ENCODE data around the gene TTC34. TPM values are rescaled to one million over a fixed set of nuclear protein-coding genes. Genes with fewer than 3 reads are reported as not detected.

Gene TTC34
- total RNA-seq, 2 donors from 2014 or later, result 0.43 to 0.88 TPM

DNA sequence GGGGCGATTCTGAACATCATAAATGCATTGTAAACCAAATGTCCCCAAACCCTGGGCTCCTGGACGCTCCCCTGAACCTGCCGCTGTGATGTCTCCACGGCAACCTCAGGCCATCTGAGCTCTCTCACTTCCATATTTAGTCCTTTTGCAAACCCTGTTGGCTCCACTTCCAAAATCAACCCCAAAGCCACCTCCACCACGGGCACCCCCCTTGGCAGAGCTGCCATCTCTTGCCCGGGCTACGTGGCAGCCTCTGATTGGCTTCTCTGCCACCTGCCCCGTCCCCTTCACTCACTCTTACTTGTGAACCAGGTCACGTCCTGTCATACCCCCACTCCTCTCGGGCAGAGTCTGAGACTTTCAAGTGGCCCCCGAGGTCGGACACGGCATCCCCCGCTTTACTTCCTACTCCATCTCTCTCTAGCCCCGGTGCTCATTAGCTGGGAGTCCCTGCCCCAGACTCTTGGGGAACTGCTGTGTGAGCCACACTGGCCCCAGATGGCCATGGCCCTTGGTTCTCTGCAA, 199.1 kb downstream of the TTC34 start:
- Mint-ChIP-seq H3K27me3 (ENCODE audit: low read depth) (no peaks in the 10 kb centered on the region), H3K4me3 (no peak overlapping the region), H3K27ac (no peak overlapping the region), H3K4me1 (ENCODE audit: low read depth) (no peaks in the 10 kb centered on the region), H3K36me3 (ENCODE audit: insufficient read depth in 2 of 2) (no peaks in the 10 kb centered on the region), H3K9me3 (peaks cover 0 to 1% of the 10 kb centered on the region in 2 donors)
- ATAC-seq (replicated peaks in 1 of 2) (no peak), DNase-seq (no peak)

GRCh38 chr1:2601721-2602303, 199.7 kb downstream of the TTC34 start:
- Mint-ChIP-seq H3K4me3 (no peak overlapping the region), H3K27ac (no peak overlapping the region), H3K36me3 (ENCODE audit: insufficient read depth in 2 of 2) (no peaks in the 10 kb centered on the region), H3K4me1 (ENCODE audit: low read depth) (no peaks in the 10 kb centered on the region), H3K27me3 (ENCODE audit: low read depth) (no peaks in the 10 kb centered on the region), H3K9me3 (peaks cover 0 to 1% of the 10 kb centered on the region in 2 donors)
- ATAC-seq (replicated peaks in 1 of 2), result no peak
- no peak for DNase-seq

DNA sequence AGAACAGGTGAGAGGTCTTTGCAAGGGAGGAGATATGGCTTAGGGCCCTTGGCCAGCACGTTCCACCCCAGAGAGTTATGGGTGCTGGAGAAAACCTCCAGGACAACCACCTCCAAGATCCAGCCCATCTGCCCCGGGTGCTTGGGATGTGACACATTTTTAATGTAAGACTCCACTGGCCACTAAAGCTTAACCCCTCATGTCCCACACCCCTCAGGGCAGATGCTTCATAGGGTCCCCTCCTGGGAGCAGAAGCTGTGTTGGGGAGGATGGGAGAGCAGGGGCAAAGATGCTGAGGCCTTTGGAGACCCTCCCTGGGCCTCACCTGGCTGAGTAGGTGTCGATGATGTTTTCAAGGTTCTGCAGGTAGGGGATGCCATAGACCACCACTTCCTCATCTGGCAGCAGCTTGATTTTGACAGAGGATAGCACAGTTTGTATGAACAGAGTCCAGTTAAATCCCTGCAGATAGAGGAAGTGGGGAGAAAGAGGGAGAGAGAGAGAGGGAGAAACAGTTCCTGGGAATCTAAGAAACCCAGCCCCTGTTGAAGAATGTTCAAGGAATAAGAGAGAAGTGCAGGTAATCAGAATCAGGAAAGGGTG, 203.1 kb downstream of the TTC34 start:
- ATAC-seq (replicated peaks in 1 of 2), result no peak
- Mint-ChIP-seq H3K36me3 (ENCODE audit: insufficient read depth in 2 of 2) (no peaks in the 10 kb centered on the region), H3K9me3 (peaks cover 0 to 1% of the 10 kb centered on the region in 2 donors), H3K27me3 (ENCODE audit: low read depth) (no peaks in the 10 kb centered on the region), H3K4me1 (ENCODE audit: low read depth) (no peaks in the 10 kb centered on the region), H3K4me3 (no peak overlapping the region), H3K27ac (no peak overlapping the region)
- no peak for DNase-seq

GRCh38 chr1:2597441-2598328, 203.8 kb downstream of the TTC34 start:
- Mint-ChIP-seq H3K4me3 (no peak overlapping the region), H3K27ac (no peak overlapping the region), H3K9me3 (peaks cover 0 to 1% of the 10 kb centered on the region in 2 donors), H3K27me3 (ENCODE audit: low read depth) (no peaks in the 10 kb centered on the region), H3K4me1 (ENCODE audit: low read depth) (no peaks in the 10 kb centered on the region), H3K36me3 (ENCODE audit: insufficient read depth in 2 of 2) (no peaks in the 10 kb centered on the region)
- ATAC-seq (replicated peaks in 1 of 2) (no peak), DNase-seq (no peak)

DNA sequence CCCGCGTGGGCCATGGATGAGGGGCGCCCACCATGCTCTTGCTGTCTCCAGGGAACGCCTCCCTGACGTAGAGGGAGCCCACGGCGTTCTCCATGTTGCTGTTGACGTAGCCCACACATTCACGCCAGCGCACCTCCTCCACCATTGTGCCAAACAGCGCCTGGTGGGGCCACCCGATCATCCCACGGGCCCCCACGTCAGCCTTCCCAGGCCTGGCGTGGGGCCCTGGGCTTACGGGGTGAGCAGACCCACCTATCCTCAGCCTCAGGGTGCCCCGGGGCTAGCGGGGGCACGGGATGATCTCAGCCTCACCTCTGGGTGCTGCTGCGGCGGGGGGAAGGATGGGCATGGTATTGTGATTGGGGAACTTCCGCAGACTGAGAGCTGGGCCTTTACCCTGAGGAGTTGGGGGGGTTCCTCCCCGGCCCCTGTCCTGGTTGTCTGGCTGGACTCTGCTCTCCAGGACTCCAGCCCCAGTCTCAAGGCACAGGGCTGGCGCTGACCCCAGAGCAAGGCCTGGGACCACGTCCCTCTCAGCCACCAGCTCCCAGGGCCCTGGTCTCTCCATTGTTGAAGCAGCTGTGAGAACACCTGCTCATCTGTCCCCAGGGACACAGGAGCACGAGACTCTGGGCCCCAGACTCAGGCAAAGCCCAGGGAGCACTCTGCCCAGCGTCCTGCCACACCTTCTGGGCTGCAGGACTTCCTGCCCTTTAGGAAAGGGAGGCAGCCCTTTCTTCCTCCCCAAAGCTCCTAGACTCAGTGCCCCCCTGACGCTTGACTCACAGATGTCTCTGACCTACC, 204.8 kb downstream of the TTC34 start:
- Mint-ChIP-seq H3K27ac (no peak overlapping the region), H3K36me3 (ENCODE audit: insufficient read depth in 2 of 2) (no peaks in the 10 kb centered on the region), H3K4me1 (ENCODE audit: low read depth) (no peaks in the 10 kb centered on the region), H3K27me3 (ENCODE audit: low read depth) (no peaks in the 10 kb centered on the region), H3K4me3 (no peak overlapping the region), H3K9me3 (peaks cover 0 to 1% of the 10 kb centered on the region in 2 donors)
- DNase-seq, result no peak
- no peak for ATAC-seq (replicated peaks in 1 of 2)

- Mint-ChIP-seq H3K9me3 (peaks cover 0 to 1% of the 10 kb centered on the region in 2 donors), H3K4me3 (no peak overlapping the region), H3K4me1 (ENCODE audit: low read depth) (no peaks in the 10 kb centered on the region), H3K27ac (no peak overlapping the region), H3K27me3 (ENCODE audit: low read depth) (no peaks in the 10 kb centered on the region), H3K36me3 (ENCODE audit: insufficient read depth in 2 of 2) (no peaks in the 10 kb centered on the region)
- no peak for DNase-seq
- no peak for ATAC-seq (replicated peaks in 1 of 2)
Measured at GRCh38 chr1:2595812-2596529, 205.5 kb downstream of the TTC34 start.

- Mint-ChIP-seq H3K27me3 (ENCODE audit: low read depth) (no peaks in the 10 kb centered on the region), H3K27ac (no peak overlapping the region), H3K36me3 (ENCODE audit: insufficient read depth in 2 of 2) (no peaks in the 10 kb centered on the region), H3K9me3 (peaks cover 0 to 1% of the 10 kb centered on the region in 2 donors), H3K4me3 (no peak overlapping the region), H3K4me1 (ENCODE audit: low read depth) (no peaks in the 10 kb centered on the region)
- DNase-seq, result no peak
- ATAC-seq (replicated peaks in 1 of 2), result no peak
Measured at GRCh38 chr1:2595261-2595811, 206.2 kb downstream of the TTC34 start.

GRCh38 chr1:2594641-2595131, 206.8 kb downstream of the TTC34 start:
- H3K4me1 Mint-ChIP-seq (ENCODE audit: low read depth), result no peaks in the 10 kb centered on the region
- no peak for DNase-seq

GRCh38 chr1:2594001-2594640, 207.4 kb downstream of the TTC34 start:
- H3K36me3 Mint-ChIP-seq (ENCODE audit: insufficient read depth in 2 of 2), result no peaks in the 10 kb centered on the region
- H3K9me3 Mint-ChIP-seq, result peaks cover 0 to 1% of the 10 kb centered on the region in 2 donors
- ATAC-seq (replicated peaks in 1 of 2), result no peak
- DNase-seq, result no peak
- no peak overlapping the region for H3K27ac Mint-ChIP-seq
- no peak overlapping the region for H3K4me3 Mint-ChIP-seq
- no peaks in the 10 kb centered on the region for H3K27me3 Mint-ChIP-seq (ENCODE audit: low read depth)
- no peaks in the 10 kb centered on the region for H3K4me1 Mint-ChIP-seq (ENCODE audit: low read depth)

More at GRCh38 chr1:2594641-2595131, 206.8 kb downstream of the TTC34 start:
- peaks cover 0 to 1% of the 10 kb centered on the region in 2 donors for H3K9me3 Mint-ChIP-seq
- H3K36me3 Mint-ChIP-seq (ENCODE audit: insufficient read depth in 2 of 2), result no peaks in the 10 kb centered on the region
- no peak overlapping the region for H3K4me3 Mint-ChIP-seq
- no peak for ATAC-seq (replicated peaks in 1 of 2)
- H3K27ac Mint-ChIP-seq, result no peak overlapping the region
- H3K27me3 Mint-ChIP-seq (ENCODE audit: low read depth), result no peaks in the 10 kb centered on the region

DNA sequence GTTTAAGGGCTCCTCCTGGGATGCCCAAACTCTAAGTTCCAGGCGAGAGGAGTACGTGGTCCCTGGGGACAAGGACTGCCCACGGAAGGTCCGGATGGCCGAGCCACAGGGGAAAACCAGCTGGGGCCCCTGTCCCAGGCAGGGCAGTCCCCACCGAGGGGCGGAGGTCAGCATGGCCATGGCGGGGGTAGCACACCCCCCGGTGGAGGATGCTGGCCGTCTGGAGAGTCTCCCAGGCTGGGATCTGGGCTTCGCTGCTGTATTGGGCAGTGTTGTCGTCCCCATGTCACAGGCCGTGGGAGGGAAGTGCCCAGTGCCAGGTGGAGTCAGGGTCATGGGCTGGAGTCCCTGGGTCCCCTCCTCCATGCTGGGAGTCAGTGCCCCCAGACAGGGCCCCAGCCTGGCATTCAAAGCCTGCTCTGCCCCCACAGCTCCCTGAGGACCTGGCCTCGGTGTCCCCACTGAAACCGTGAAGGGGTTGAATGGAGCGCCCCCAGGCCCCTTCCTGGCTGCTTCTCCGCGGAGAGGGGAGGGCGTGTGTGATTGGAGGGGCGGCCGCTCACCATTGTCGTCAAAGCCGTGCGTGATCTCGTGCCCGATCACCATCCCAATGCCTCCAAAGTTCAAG, 208.1 kb downstream of the TTC34 start:
- no peak overlapping the region for H3K4me3 Mint-ChIP-seq
- ATAC-seq (replicated peaks in 1 of 2), result no peak
- no peak for DNase-seq
- no peaks in the 10 kb centered on the region for H3K27me3 Mint-ChIP-seq (ENCODE audit: low read depth)
- H3K9me3 Mint-ChIP-seq, result no peaks in the 10 kb centered on the region
- H3K27ac Mint-ChIP-seq, result no peak overlapping the region
- no peaks in the 10 kb centered on the region for H3K4me1 Mint-ChIP-seq (ENCODE audit: low read depth)
- H3K36me3 Mint-ChIP-seq (ENCODE audit: insufficient read depth in 2 of 2), result no peaks in the 10 kb centered on the region

GRCh38 chr1:2592672-2593071, 208.8 kb downstream of the TTC34 start:
- Mint-ChIP-seq H3K9me3 (no peaks in the 10 kb centered on the region), H3K36me3 (ENCODE audit: insufficient read depth in 2 of 2) (no peaks in the 10 kb centered on the region), H3K27me3 (ENCODE audit: low read depth) (no peaks in the 10 kb centered on the region), H3K4me1 (ENCODE audit: low read depth) (no peaks in the 10 kb centered on the region), H3K4me3 (peak overlapping the region in 1 of 2 donors; percentile 31), H3K27ac (no peak overlapping the region)
- ATAC-seq (replicated peaks in 1 of 2) (no peak), DNase-seq (no peak)
